HG03469 (cell line): Measurements from ENCODE around the gene CCNL1.
"Not testable (repeated sequence)": the region's sequence is repeated elsewhere in the genome, so short reads cannot be mapped to it uniquely, and the experiment has no call there.

Experiments
- ATAC-seq: cut with Tn5 transposase; IDR thresholded peaks from one replicate; pipeline ENCODE4 v1.9.1; 2021; ENCODE audit warnings: mild to moderate bottlenecking, moderate library complexity, moderate number of reproducible peaks; ENCODE audit not compliant: unreplicated experiment

The CCNL1 gene

DNA sequence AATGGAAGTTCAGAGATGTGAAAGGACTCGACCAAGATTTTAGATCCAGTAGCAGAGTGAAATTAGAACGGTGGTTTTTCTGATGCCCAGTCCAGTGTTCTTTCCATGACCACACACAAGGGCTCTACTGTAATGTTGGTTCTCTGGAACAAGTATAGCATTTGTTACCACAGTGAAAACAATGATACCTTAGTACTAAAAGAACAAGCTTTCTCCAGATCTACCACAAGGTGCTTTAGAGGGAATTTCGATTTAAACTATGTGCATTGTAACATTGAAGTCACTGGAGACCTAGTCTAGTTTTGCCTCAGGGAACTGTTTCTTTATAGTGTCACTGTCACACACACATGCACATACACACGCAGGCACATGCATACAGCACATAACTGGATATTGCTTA lies 12.8 kb upstream of the CCNL1 start:
- no peak for ATAC-seq

- no peak for ATAC-seq
Observed at GRCh38 chr3:157170861-157171260, 10.9 kb upstream of the CCNL1 start.

DNA sequence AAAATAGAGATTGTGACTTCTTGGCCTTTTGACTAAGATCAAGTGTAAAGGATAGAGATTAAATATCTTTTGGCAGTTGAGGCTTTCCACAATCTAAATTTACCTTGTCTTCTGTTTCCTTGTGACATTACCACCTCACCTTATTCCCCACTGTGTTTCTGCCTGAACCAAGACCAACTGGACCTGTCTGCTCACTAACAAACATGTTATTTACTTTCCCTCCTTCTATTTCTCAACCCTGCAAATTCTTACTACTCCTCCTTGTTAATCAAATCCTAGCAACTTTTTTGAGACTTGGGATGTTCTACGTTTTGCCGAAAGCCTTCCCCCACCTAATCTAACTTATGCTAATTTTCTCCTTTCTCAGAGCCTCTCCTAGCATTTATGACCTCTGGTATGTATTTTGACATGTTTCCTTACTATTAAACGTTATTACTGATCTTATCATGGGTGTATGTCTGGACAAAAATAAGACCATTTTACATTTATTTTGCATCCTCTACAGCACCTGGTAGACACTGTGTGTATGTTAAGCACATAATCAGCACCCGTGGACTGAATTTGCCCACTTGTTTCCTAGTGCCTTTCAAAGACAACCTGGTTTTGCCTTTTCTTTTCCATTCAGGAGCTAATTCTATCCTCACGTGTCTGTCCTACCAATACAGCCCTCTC lies 7.6 kb upstream of the CCNL1 start:
- no peak for ATAC-seq

GRCh38 chr3:157166561-157166960 lies 6.6 kb upstream of the CCNL1 start:
- peak; percentile 72 for ATAC-seq

DNA sequence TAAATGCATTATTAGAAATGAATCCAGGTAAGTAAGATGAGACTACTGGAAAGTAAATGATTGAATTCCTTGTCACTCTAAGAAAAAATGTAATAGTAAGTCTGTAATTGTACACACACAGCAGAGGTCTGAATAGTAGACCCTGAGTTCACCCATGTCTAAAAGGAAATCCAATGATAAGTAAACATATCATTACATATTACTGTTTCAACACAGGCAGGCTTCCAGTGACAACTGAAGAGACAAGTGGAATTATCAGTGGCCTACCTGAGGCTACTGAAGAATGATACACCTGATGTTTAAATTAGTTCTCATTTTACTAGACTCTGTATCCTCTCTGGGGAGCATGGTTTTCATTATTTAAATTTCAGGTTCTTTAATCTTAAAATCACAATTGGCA lies 6.2 kb upstream of the CCNL1 start:
- ATAC-seq, result no peak

DNA sequence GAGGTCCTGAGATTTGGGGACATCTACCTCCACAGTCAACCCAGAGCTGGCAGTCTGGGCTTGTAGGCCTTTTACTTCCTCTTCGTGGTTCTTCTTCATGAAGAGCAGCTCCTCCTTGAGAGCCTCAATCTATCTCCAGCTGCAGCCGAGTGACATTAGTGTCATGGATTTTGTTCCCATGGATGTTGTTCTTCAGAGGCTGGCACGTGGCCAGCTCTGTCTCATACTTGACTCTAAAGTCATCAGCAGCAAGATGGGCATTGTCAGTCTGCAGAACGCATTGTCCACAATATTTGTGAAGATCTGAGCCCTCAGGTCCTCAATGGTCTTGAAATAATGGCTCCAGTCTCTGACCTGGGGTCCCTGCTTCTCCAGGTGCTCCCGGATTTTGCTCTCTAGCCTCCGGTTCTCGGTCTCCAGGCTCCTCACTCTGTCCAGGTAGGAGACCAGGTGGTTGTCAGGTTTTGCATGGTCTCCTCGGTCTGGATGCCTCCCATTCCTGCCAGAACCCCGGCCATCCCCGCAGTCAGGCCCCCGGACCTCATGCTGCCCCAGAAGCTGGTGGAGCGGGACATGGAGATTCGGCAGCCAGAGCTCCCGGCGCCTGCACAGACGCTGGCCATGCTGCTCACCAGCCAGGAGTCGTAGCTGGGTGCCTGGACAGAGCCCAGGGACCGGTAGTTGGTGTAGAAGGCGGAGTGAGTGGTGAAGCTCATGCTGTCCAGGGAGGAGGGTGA lies 3.4 kb upstream of the CCNL1 start:
- no peak for ATAC-seq

- not testable (repeated sequence) for ATAC-seq
Observed at GRCh38 chr3:157162620-157163019, 2.7 kb upstream of the CCNL1 start.

- peak; percentile 16 for ATAC-seq
Observed at GRCh38 chr3:157160658-157161424, 894 bp upstream of the CCNL1 start.

GRCh38 chr3:157159037-157159761 lies 748 bp downstream of the CCNL1 start:
- peak; percentile 25 for ATAC-seq

- no peak for ATAC-seq
Observed at GRCh38 chr3:157157836-157158235, 2.1 kb downstream of the CCNL1 start.

- no peak for ATAC-seq
Observed at GRCh38 chr3:157156837-157157635, 2.9 kb downstream of the CCNL1 start.

GRCh38 chr3:157155591-157155990 lies 4.4 kb downstream of the CCNL1 start:
- no peak for ATAC-seq

DNA sequence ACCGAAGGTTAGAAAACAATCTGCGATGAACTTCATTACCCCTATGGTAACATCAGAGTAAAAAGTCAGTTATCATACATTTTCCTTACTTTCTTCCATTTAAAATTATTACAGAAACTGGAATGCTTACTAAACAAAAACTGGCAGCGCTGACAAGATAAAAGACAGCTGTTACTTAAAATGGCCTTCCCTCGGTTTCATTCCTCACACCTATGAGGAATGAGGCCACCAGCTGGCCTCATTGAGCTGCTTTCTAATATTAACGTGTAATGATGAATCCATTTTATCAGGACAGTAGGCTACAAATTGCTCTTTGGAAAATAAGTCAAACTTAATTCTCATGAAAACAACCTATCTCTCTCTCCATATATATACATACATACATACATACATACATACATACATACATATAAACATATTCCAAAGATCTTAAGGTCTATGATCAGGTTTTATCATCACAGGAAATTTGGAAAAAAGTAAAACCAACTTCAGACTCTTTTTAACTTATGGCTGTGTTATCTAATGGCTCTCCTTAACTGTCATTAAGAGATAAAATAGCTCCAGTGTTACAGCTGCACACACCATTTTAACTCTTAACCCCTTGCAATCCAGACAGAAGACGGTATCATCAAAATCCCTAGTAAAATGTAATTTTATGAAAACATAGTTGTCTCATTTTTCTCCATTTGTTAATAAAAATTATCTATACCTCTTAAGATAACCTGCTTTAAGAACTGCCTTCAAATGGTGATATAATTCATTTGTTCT lies 5.2 kb downstream of the CCNL1 start:
- ATAC-seq, result no peak

DNA sequence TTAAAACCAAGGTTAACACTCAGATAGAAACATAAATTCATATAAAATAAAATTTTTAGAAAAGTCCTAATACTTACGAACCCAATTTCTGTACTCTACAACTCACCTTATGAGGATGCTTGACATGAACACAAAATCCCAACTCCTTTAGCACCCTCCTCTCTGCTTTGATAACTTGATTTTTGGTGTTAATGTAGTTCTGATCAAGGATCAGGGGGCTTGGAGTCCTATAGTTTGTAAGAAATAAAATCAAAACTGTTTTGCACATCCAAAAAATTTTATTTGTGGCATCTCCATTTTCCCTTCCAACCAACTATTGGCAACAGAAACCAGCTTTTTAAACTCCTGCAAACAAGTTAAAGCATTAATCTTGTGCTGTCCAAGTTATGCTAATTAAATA lies 7.0 kb downstream of the CCNL1 start:
- ATAC-seq, result no peak

DNA sequence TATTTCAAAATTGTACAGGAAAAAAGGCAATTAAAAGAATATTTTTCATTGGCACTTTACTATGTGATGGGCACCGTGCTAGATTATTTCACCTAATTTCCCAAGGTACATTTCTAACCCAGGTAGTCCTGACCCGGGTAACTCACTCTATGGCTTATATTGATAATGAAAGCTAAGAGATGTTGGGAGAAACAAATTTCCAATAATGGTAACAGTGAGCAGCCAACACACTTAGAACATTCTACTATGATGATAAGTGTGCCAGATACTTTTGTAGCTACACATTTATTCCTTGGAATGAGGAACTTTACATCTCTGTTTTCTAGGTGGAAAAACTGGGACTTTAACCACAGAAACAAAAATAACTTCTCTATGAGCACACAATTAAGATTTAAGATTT lies 7.5 kb downstream of the CCNL1 start:
- no peak for ATAC-seq

GRCh38 chr3:157151627-157152026 lies 8.3 kb downstream of the CCNL1 start:
- ATAC-seq, result no peak

GRCh38 chr3:157151151-157151550 lies 8.8 kb downstream of the CCNL1 start:
- ATAC-seq, result no peak

GRCh38 chr3:157149136-157149696 lies 10.7 kb downstream of the CCNL1 start:
- no peak for ATAC-seq

GRCh38 chr3:157148196-157148889 lies 11.6 kb downstream of the CCNL1 start:
- ATAC-seq, result no peak
